Endothelial cell of umbilical vein (primary cell): ENCODE results near the gene APBB2. TPM values are rescaled to one million over a fixed set of nuclear protein-coding genes. Genes with fewer than 3 reads are reported as not detected.
A peak's percentile ranks its signal among the peaks of the same experiment; 100 is the strongest.

Experiments
- BruUV-seq: library from RNA; stranded (reverse); fragments of 400-500 nt; replicated peaks from 2 replicates; lab custom pipeline; 2021; lab: Mats Ljungman, UMichigan
- CTCF ChIA-PET: fragments of 300-600, 350-600 bp; sonication (Branson Sonifier 250); formaldehyde crosslinking; loops from one replicate; lab custom pipeline; 2021; ENCODE audit warnings: antibody characterized with exemption, inconsistent platforms; lab: Charles Lee
- POLR2A ChIA-PET: fragments of 300-600, 350-600 bp; sonication (Branson Sonifier 250); formaldehyde crosslinking; loops from one replicate; lab custom pipeline; 2021; ENCODE audit warnings: antibody characterized with exemption, inconsistent platforms; lab: Charles Lee
- DNase-seq: peaks from one replicate; pipeline ENCODE4 v3.0.0-alpha.2; 2011; ENCODE audit warnings: low read depth, low spot score
- FAIRE-seq: peaks from 2 replicates; lab custom pipeline; 2011; peaks lifted over from hg19 to GRCh38; lab: Jason Lieb, UNC
- H2AFZ ChIP-seq: 2 replicates; pipeline ENCODE4 v1.6.0; 2012; ENCODE audit warnings: low read depth, low read length, control low read depth, inconsistent platforms
- H3K27ac ChIP-seq: 2 replicates; pipeline ENCODE4 v1.5.1; 2011; ENCODE audit warnings: low read depth, mild to moderate bottlenecking, control low read depth, low read length, moderate library complexity; ENCODE audit not compliant: insufficient read depth
- H3K27me3 ChIP-seq, 2 experiments: 2 replicates each; pipeline versions ENCODE4 v1.6.0 to v1.6.1; 2011; ENCODE audit warnings: low read length in 2 of 2, mixed read lengths in 1 of 2; ENCODE audit not compliant: control insufficient read depth in 2 of 2, insufficient read depth in 2 of 2
- H3K36me3 ChIP-seq, 2 experiments: 2 replicates in 1 of 2; 3 replicates in 1 of 2; pipeline ENCODE4 v1.5.1; 2011; ENCODE audit warnings: low read length in 2 of 2, mild to moderate bottlenecking in 1 of 2, moderate library complexity in 1 of 2; ENCODE audit not compliant: control insufficient read depth in 2 of 2, insufficient read depth in 2 of 2; ENCODE audit errors: extremely low read depth in 1 of 2
- H3K4me1 ChIP-seq: 3 replicates; pipeline ENCODE4 v1.5.1; 2011; ENCODE audit warnings: mild to moderate bottlenecking, low read length; ENCODE audit not compliant: control insufficient read depth, insufficient read depth; ENCODE audit errors: extremely low read depth
- H3K4me2 ChIP-seq: 2 replicates; pipeline ENCODE4 v1.6.1; 2011; ENCODE audit warnings: low read length, control low read depth, mixed read lengths; ENCODE audit not compliant: insufficient read depth
- H3K4me3 ChIP-seq, 3 experiments: fragments of 200-600 bp in 1 of 3; sonication (generic), shearing (Covaris generic) in 1 of 3; replicated peaks in 1 of 3; 2 replicates each; pipeline ENCODE4 v1.5.1; 2011 to 2016; ENCODE audit warnings: control low read depth in 3 of 3, low read length in 3 of 3, mild to moderate bottlenecking in 2 of 3, inconsistent platforms in 1 of 3, low read depth in 1 of 3, moderate library complexity in 1 of 3; ENCODE audit not compliant: insufficient read depth in 1 of 3
- H3K79me2 ChIP-seq: 2 replicates; pipeline ENCODE4 v1.6.0; 2012; ENCODE audit warnings: low read length, inconsistent platforms; ENCODE audit not compliant: control insufficient read depth, insufficient read depth
- H3K9ac ChIP-seq: replicated peaks from 2 replicates; pipeline ENCODE3; 2011; ENCODE audit warnings: low read length, control low read depth; ENCODE audit not compliant: insufficient read depth; ENCODE audit errors: extremely low read depth
- H3K9me1 ChIP-seq: replicated peaks from 3 replicates; pipeline ENCODE4 v1.6.0; 2011; ENCODE audit warnings: mild to moderate bottlenecking, low read length; ENCODE audit not compliant: control insufficient read depth, insufficient read depth; ENCODE audit errors: extremely low read depth
- H3K9me3 ChIP-seq: replicated peaks from 2 replicates; pipeline ENCODE4 v1.5.1; 2012; ENCODE audit warnings: low read length, inconsistent platforms; ENCODE audit not compliant: control insufficient read depth, insufficient read depth
- H4K20me1 ChIP-seq: replicated peaks from 2 replicates; pipeline ENCODE3; 2011; ENCODE audit warnings: mild to moderate bottlenecking, low read length; ENCODE audit not compliant: control insufficient read depth, insufficient read depth; ENCODE audit errors: extremely low read depth
- FOS ChIP-seq: IDR thresholded peaks from 2 replicates; pipeline ENCODE4 v1.6.1; 2011; ENCODE audit warnings: mild to moderate bottlenecking, low read length, moderate library complexity, borderline replicate concordance; ENCODE audit not compliant: insufficient read depth
- GATA2 ChIP-seq: IDR thresholded peaks from 2 replicates; pipeline ENCODE4 v1.7.0; 2011; ENCODE audit warnings: low read depth, mild to moderate bottlenecking, moderate library complexity, mixed read lengths, low read length; ENCODE audit not compliant: insufficient read length, insufficient read depth
- MAX ChIP-seq: IDR thresholded peaks from 2 replicates; pipeline ENCODE4 v1.6.1; 2011; ENCODE audit not compliant: insufficient read depth, insufficient read length
- MYC ChIP-seq: IDR thresholded peaks from one replicate; pipeline ENCODE4 v1.6.1; 2011; ENCODE audit warnings: mild to moderate bottlenecking, low read depth, low read length
- POLR2A ChIP-seq: IDR thresholded peaks from 2 replicates; pipeline ENCODE4 v1.6.1; 2012; ENCODE audit warnings: low read depth, mild to moderate bottlenecking, control low read depth, low read length
- POLR2AphosphoS5 ChIP-seq: IDR thresholded peaks from 2 replicates; pipeline ENCODE4 v1.6.1; 2012; ENCODE audit warnings: low read depth, mild to moderate bottlenecking, control low read depth, low read length, moderate library complexity; ENCODE audit not compliant: insufficient read depth
- dilution Hi-C: fragments of 300-500 bp; cut with MboI; formaldehyde crosslinking; loops from one replicate; pipeline ENCODE4 v1.15.0; 2019; ENCODE audit warnings: low sequenced_read_pairs; ENCODE audit not compliant: extremely low pct_ligation_motif_present
- intact Hi-C: fragments of 100-400 bp; cut with micrococcal nuclease; formaldehyde crosslinking; loops from one replicate; pipeline ENCODE4 v1.10.0; 2022
- polyA plus RNA-seq, 4 experiments: library from polyadenylated mRNA; depleted of rRNA in 3 of 4; stranded (reverse) in 3 of 4; unstranded in 1 of 4; fragments of >200 nt; gene quantifications; 2 replicates each; pipeline versions ENCODE4 v1.2.1 to v1.2.3, GENCODE V29; 2011 to 2012; ENCODE audit warnings: missing spikeins in 1 of 4
- total RNA-seq: library from RNA; stranded (reverse); gene quantifications from 2 replicates; pipeline ENCODE4 v1.2.3, GENCODE V29; 2021

The APBB2 gene
- total and polyA plus RNA-seq, 2 donors (not counting 3 experiments of a cell fraction or from before 2014, with no cell fraction given), result 79.8 to 124 TPM

GRCh38 chr4:41142376-41143310 is 71.7 kb downstream of the APBB2 start:
- intact Hi-C loops, result loop anchor here (1.0 to 5.0 kb wide), 5 partner anchors 13 to 152 kb away; no protein-coding TSS in a partner anchor
- Histone ChIP-seq H3K9ac (peak overlapping the region; percentile 79), H3K79me2 (peaks cover 89% of the 10 kb centered on the region), H4K20me1 (no peaks in the 10 kb centered on the region), H3K36me3 (peaks cover 0 to 2% of the 10 kb centered on the region in 2 experiments), H3K4me1 (peaks cover 54% of the 10 kb centered on the region), H3K4me2 (peak overlapping the region; percentile 71), H2AFZ (no peak overlapping the region), H3K4me3 (no peak overlapping the region), H3K27me3 (no peaks in the 10 kb centered on the region), H3K9me1 (no peaks in the 10 kb centered on the region), H3K27ac (peak overlapping the region; percentile 87), H3K9me3 (no peaks in the 10 kb centered on the region)
- FAIRE-seq, result no peak
- dilution Hi-C loops, result no loop called here
- DNase-seq, result peak; percentile 16
- no peak for TF ChIP-seq GATA2
- no peak for TF ChIP-seq MYC
- no peak for TF ChIP-seq POLR2AphosphoS5
- TF ChIP-seq MAX, result no peak
- TF ChIP-seq POLR2A, result no peak
- no peak for TF ChIP-seq FOS
- TSS peak; percentile 74 for BruUV-seq
- POLR2A ChIA-PET, result interaction anchor here (0.7 to 1.4 kb wide), 2 partner anchors 13 to 15 kb away, joined by 3 read pairs; no protein-coding TSS in a partner anchor
- CTCF ChIA-PET, result interaction anchor here (0.6 to 2.7 kb wide), 14 partner anchors 11 to 217 kb away, joined by 3 to 15 read pairs (median 5); partner anchors contain the start of gene APBB2
